Measurements from ENCODE around the gene FBXW9.
A peak's percentile ranks its signal among the peaks of the same experiment; 100 is the strongest.
"Not testable (repeated sequence)": the region's sequence is repeated elsewhere in the genome, so short reads cannot be mapped to it uniquely, and the experiment has no call there.

The FBXW9 gene

GRCh38 chr19:12656899-12657571, 39.4 kb downstream of the FBXW9 start:
- no peak for DNase-seq (ENCODE audit: low spot score)

GRCh38 chr19:12655546-12655945, 40.9 kb downstream of the FBXW9 start:
- no peak for DNase-seq (ENCODE audit: low spot score)

- DNase-seq (ENCODE audit: low spot score): no peak
Observed at GRCh38 chr19:12652219-12652618, 44.2 kb downstream of the FBXW9 start.

- DNase-seq (ENCODE audit: low spot score): no peak
Observed at GRCh38 chr19:12649941-12650340, 46.5 kb downstream of the FBXW9 start.

- DNase-seq (ENCODE audit: low spot score): no peak
Observed at GRCh38 chr19:12648088-12648487, 48.3 kb downstream of the FBXW9 start.

- peak; percentile 52 for DNase-seq (ENCODE audit: low spot score)
Observed at GRCh38 chr19:12647490-12648071, 48.9 kb downstream of the FBXW9 start.

GRCh38 chr19:12647047-12647446, 49.4 kb downstream of the FBXW9 start:
- DNase-seq (ENCODE audit: low spot score): no peak

- DNase-seq (ENCODE audit: low spot score): no peak
Observed at GRCh38 chr19:12646551-12646950, 49.9 kb downstream of the FBXW9 start.

GRCh38 chr19:12643716-12644115, 52.7 kb downstream of the FBXW9 start:
- DNase-seq (ENCODE audit: low spot score): not testable (repeated sequence)

GRCh38 chr19:12642506-12642905, 53.9 kb downstream of the FBXW9 start:
- DNase-seq (ENCODE audit: low spot score): no peak

- no peak for DNase-seq (ENCODE audit: low spot score)
Observed at GRCh38 chr19:12641456-12641855, 55.0 kb downstream of the FBXW9 start.

GRCh38 chr19:12639901-12640613, 56.4 kb downstream of the FBXW9 start:
- peak; percentile 67 for DNase-seq (ENCODE audit: low spot score)
